ENCODE measurements around the gene MAGOH.

DNA sequence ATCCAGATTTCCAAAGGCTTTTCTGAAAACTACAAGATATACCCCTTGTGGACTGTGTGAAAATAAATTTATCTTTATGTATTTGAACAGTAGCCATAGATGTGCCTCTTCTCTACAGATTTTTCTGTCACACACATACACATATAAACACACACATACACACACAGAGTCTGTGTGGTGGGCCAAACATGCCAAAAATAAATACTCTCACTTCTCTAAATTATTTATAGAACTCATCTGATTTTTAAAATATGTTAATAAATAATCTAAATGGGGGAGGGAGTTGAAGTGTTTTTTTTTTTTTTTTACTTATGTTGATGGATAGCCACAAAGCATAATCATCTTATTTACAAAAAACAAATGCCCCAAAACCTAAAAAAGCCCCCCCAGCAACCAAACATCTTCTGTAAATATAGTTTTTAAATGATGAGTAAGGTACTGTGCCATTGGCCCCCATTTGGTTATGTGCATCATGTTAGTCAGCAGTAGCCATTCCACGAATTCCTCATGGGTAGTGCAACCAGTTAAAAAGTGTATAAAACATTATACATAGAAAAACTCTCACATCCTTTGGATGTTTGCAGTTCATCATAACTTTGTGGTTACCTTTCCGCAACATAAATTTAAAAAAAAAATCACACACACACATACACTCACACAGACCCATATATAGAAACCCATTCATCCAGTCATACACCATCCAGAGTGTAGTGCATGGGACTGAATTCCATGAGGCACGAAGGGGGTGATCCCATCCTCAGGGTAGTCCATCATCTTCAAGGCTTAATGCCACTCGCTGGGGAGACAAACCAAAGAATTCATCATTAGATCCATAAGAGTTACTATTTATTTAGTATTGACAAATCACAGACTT, 8.2 kb upstream of the MAGOH start:
- no peak for TF ChIP-seq EZH2 (IDR thresholded peaks at IDR 0.05; ENCODE audit: low read depth)
- TF ChIP-seq, protein P1, sequence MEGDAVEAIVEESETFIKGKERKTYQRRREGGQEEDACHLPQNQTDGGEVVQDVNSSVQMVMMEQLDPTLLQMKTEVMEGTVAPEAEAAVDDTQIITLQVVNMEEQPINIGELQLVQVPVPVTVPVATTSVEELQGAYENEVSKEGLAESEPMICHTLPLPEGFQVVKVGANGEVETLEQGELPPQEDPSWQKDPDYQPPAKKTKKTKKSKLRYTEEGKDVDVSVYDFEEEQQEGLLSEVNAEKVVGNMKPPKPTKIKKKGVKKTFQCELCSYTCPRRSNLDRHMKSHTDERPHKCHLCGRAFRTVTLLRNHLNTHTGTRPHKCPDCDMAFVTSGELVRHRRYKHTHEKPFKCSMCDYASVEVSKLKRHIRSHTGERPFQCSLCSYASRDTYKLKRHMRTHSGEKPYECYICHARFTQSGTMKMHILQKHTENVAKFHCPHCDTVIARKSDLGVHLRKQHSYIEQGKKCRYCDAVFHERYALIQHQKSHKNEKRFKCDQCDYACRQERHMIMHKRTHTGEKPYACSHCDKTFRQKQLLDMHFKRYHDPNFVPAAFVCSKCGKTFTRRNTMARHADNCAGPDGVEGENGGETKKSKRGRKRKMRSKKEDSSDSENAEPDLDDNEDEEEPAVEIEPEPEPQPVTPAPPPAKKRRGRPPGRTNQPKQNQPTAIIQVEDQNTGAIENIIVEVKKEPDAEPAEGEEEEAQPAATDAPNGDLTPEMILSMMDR (conservative IDR thresholded peaks at IDR 0.05): no peak
